ENCODE measurements around the gene ILDR2.
A peak's percentile ranks its signal among the peaks of the same experiment; 100 is the strongest.

Gene ILDR2

DNA sequence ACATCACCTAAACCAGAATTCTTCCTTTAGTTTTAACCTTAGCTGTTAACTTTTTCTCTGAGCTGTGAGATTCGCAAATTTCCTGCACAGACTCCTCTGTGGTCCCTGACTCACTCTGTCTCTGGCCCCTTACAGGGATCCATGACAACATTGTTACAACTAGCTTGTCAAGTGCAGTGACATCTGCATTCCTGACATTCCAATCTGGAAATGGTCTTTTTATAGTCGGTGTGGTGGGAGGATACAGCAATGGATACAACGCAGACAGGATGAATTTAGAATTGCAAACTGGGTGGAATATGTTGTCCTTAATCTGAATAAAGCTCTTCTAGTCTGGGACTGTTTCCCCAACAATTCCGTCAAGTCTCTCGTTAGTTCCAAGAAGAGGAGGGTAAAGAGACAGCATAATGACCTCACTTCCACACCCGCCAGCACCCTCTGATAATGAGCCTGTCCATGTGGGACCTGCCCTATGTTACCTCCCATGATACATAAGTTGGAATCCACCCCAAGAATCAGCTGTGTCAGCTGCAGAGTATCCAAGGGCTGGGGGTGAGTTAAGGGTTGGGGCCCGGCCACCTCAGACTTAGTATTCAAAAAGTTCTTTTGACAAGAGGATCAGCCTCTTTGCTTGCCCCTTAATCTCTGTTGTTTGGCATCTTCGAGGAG is 49.4 kb downstream of the ILDR2 start:
- peaks cover 9% of the 10 kb centered on the region for H3K4me1 Mint-ChIP-seq
- ATAC-seq (ENCODE audit: low read depth) = no peak
- DNase-seq (ENCODE audit: low spot score in 2 of 2) = no peak

GRCh38 chr1:166924823-166925541 is 50.4 kb downstream of the ILDR2 start:
- DNase-seq (ENCODE audit: low spot score in 2 of 2) = peak in 1 of 2 donors; percentile 17
- no peaks in the 10 kb centered on the region for H3K36me3 Mint-ChIP-seq
- H3K27ac Mint-ChIP-seq = no peak overlapping the region
- H3K4me1 Mint-ChIP-seq = peaks cover 9% of the 10 kb centered on the region
- peaks cover 10% of the 10 kb centered on the region for H3K27me3 Mint-ChIP-seq
- H3K4me3 Mint-ChIP-seq = no peak overlapping the region
- ATAC-seq (ENCODE audit: low read depth) = peak; percentile 97
- H3K9me3 Mint-ChIP-seq = no peaks in the 10 kb centered on the region

More for the DNA sequence above, 49.4 kb downstream of the ILDR2 start:
- Mint-ChIP-seq H3K27me3 (peaks cover 8% of the 10 kb centered on the region), H3K36me3 (no peaks in the 10 kb centered on the region), H3K9me3 (no peaks in the 10 kb centered on the region), H3K27ac (no peak overlapping the region), H3K4me3 (peak overlapping the region; percentile 11)

- H3K36me3 Mint-ChIP-seq = no peaks in the 10 kb centered on the region
- no peaks in the 10 kb centered on the region for H3K9me3 Mint-ChIP-seq
- H3K4me1 Mint-ChIP-seq = peaks cover 8% of the 10 kb centered on the region
- peaks cover 10% of the 10 kb centered on the region for H3K27me3 Mint-ChIP-seq
- peak overlapping the region; percentile 56 for H3K4me3 Mint-ChIP-seq
- DNase-seq (ENCODE audit: low spot score in 2 of 2) = peak in 1 of 2 donors; percentile 20
- no peak overlapping the region for H3K27ac Mint-ChIP-seq
- peak; percentile 38 for ATAC-seq (ENCODE audit: low read depth)
Measured at GRCh38 chr1:166920561-166921475, 54.5 kb downstream of the ILDR2 start.

DNA sequence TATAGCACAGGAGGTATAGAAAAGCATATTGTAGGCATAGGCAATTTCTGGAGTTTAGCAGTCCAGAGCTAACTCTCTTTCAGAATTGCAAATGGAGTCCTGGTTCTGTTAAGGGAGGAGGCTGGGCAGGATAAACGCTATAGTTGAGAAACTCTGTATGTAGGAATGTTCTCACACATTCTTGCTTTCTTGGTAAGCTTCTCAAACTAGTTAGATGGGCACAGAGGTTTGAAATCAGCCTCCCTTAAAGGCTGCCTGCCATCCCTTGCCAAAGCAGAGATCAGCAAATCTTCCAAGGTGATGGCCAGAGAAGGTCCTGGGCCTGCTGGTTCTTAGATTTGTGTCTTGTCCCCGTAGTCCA is 56.4 kb downstream of the ILDR2 start:
- no peak for ATAC-seq (ENCODE audit: low read depth)
- DNase-seq (ENCODE audit: low spot score in 2 of 2) = no peak
- H3K36me3 Mint-ChIP-seq = no peaks in the 10 kb centered on the region
- no peaks in the 10 kb centered on the region for H3K9me3 Mint-ChIP-seq
- H3K27ac Mint-ChIP-seq = no peak overlapping the region
- peaks cover 2% of the 10 kb centered on the region for H3K4me1 Mint-ChIP-seq
- H3K27me3 Mint-ChIP-seq = peaks cover 10% of the 10 kb centered on the region
- no peak overlapping the region for H3K4me3 Mint-ChIP-seq

DNA sequence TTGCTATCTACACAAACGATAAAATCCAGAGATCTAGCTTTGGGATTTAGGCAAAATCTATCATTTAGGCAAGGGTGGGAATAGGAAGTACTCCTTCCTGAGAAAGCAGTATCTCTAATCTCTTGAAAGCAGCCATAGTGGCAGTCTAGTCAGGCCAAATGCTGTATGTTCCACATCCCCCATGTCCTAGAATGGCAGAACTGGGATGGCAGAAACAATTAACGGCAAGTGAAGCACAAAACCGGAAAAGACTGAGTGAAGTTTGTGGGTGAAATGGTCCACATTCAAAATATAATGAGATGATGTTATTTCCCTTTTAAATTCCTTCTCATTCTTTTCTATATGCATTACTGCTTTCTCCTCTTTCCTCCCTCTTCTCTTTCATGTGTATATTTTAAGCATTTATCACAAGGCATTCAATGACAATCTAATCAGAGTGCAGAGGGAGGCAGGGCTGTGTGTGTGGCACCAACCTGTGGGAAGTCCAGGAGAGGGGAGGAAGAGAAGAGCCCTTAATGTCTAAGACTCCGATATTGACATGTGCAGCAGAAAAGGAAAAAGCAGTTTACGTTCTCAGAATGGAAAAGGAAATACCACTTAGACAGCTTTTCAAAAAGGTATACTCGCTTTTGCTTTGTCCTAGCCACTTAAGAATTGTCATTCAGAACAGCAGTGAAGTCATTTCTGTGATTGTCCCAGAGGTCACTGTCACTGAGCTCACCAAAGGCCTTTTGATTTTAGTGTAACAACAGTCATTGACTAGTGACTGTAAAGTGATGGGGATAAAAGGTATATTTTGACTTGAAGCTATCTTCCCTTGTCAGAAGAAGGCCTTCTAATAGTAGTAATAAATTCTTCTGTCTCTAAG is 57.0 kb downstream of the ILDR2 start:
- DNase-seq (ENCODE audit: low spot score in 2 of 2) = no peak
- Mint-ChIP-seq H3K27ac (no peak overlapping the region), H3K36me3 (no peaks in the 10 kb centered on the region), H3K9me3 (no peaks in the 10 kb centered on the region), H3K27me3 (peaks cover 10% of the 10 kb centered on the region), H3K4me1 (peaks cover 2% of the 10 kb centered on the region), H3K4me3 (no peak overlapping the region)
- ATAC-seq (ENCODE audit: low read depth) = no peak

GRCh38 chr1:166915941-166916340 is 59.4 kb downstream of the ILDR2 start:
- ATAC-seq (ENCODE audit: low read depth) (no peak), DNase-seq (ENCODE audit: low spot score in 2 of 2) (no peak)
- no peak overlapping the region for H3K27ac Mint-ChIP-seq
- no peak overlapping the region for H3K4me3 Mint-ChIP-seq
- peaks cover 2% of the 10 kb centered on the region for H3K9me3 Mint-ChIP-seq
- H3K4me1 Mint-ChIP-seq = no peaks in the 10 kb centered on the region
- peaks cover 8% of the 10 kb centered on the region for H3K27me3 Mint-ChIP-seq
- no peaks in the 10 kb centered on the region for H3K36me3 Mint-ChIP-seq

DNA sequence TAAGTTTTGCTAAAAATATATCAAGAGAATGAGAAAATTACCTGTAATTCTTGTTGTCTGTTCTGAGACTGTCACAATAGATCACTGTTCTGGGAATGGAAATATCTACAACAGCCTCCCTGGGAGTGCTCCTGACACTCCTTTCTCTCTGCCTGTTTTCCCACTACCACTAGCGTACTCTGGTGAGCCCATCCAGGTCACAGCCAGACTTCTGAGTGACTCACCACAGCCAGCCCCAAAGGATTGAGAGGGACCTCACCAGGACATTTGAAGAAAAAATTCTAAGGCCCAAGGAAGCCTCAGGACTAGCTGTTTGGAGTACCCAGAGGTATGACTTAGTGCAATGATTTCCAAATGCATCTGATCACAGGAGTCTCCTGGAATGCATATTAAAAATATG is 60.3 kb downstream of the ILDR2 start:
- DNase-seq (ENCODE audit: low spot score in 2 of 2) (no peak), ATAC-seq (ENCODE audit: low read depth) (no peak)
- Mint-ChIP-seq H3K4me3 (no peak overlapping the region), H3K4me1 (peaks cover 3% of the 10 kb centered on the region), H3K9me3 (peaks cover 2% of the 10 kb centered on the region), H3K27ac (no peak overlapping the region), H3K36me3 (no peaks in the 10 kb centered on the region), H3K27me3 (peaks cover 7% of the 10 kb centered on the region)

DNA sequence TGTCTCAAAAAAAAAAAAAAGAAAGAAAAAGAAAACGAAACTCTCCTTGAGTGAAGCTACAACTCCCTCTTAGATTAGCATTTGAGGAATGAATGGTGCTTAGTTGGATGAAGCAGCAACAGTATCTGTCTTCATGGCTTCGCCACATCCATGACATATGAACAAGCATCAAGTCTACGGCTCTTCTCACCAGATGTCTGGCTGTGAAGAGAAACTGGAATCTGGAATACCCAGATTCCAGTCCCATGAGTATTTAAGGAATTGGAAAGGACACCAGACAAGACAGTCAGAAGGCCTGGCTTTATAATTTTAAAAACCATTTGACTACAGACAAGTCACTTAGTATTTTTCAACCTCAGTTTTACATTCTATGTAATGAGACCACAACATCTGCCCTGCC is 61.2 kb downstream of the ILDR2 start:
- Mint-ChIP-seq H3K9me3 (peaks cover 2% of the 10 kb centered on the region), H3K4me3 (no peak overlapping the region), H3K27me3 (peaks cover 3% of the 10 kb centered on the region), H3K4me1 (peaks cover 3% of the 10 kb centered on the region), H3K27ac (no peak overlapping the region), H3K36me3 (no peaks in the 10 kb centered on the region)
- DNase-seq (ENCODE audit: low spot score in 2 of 2) (no peak), ATAC-seq (ENCODE audit: low read depth) (no peak)

- Mint-ChIP-seq H3K27me3 (peaks cover 3% of the 10 kb centered on the region), H3K4me1 (peaks cover 5% of the 10 kb centered on the region), H3K4me3 (no peak overlapping the region), H3K36me3 (no peaks in the 10 kb centered on the region), H3K27ac (no peak overlapping the region), H3K9me3 (peaks cover 2% of the 10 kb centered on the region)
- DNase-seq (ENCODE audit: low spot score in 2 of 2) = no peak
- no peak for ATAC-seq (ENCODE audit: low read depth)
Measured at GRCh38 chr1:166911624-166912023, 63.7 kb downstream of the ILDR2 start.

- Mint-ChIP-seq H3K27ac (no peak overlapping the region), H3K9me3 (peaks cover 2% of the 10 kb centered on the region), H3K36me3 (no peaks in the 10 kb centered on the region), H3K27me3 (peaks cover 5% of the 10 kb centered on the region), H3K4me3 (no peak overlapping the region), H3K4me1 (peaks cover 5% of the 10 kb centered on the region)
- ATAC-seq (ENCODE audit: low read depth) (peak; percentile 99), DNase-seq (ENCODE audit: low spot score in 2 of 2) (peak; percentile 52 to 62)
Measured at GRCh38 chr1:166910396-166910994, 64.8 kb downstream of the ILDR2 start.

DNA sequence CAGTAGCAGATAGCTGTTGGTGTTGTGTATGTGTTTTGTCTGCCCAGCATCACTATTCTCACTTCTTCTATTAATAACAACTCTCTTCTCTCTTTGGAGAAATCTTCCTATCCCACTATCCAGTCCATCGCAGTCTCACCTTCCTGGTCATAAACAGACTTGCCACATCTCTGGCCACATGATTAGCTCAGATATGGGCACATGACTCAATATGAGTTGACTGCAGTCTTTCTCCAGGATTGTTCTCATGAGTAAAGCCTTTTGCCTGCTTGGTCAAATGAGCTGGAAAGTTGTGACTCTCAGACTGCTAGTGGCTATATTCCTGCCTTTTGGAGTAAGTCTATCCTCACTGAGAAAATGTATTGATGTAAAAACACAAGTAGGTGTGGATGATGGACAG is 66.4 kb downstream of the ILDR2 start:
- Mint-ChIP-seq H3K4me3 (no peak overlapping the region), H3K27me3 (peaks cover 5% of the 10 kb centered on the region), H3K36me3 (no peaks in the 10 kb centered on the region), H3K9me3 (peaks cover 2% of the 10 kb centered on the region), H3K27ac (no peak overlapping the region), H3K4me1 (peaks cover 5% of the 10 kb centered on the region)
- ATAC-seq (ENCODE audit: low read depth) (no peak), DNase-seq (ENCODE audit: low spot score in 2 of 2) (no peak)

GRCh38 chr1:166907763-166908162 is 67.6 kb downstream of the ILDR2 start:
- H3K4me1 Mint-ChIP-seq = peaks cover 14% of the 10 kb centered on the region
- no peak overlapping the region for H3K4me3 Mint-ChIP-seq
- no peak overlapping the region for H3K27ac Mint-ChIP-seq
- H3K36me3 Mint-ChIP-seq = no peaks in the 10 kb centered on the region
- ATAC-seq (ENCODE audit: low read depth) = peak; percentile 30
- no peak for DNase-seq (ENCODE audit: low spot score in 2 of 2)
- H3K27me3 Mint-ChIP-seq = peaks cover 3% of the 10 kb centered on the region
- peaks cover 2% of the 10 kb centered on the region for H3K9me3 Mint-ChIP-seq

GRCh38 chr1:166907051-166907450 is 68.3 kb downstream of the ILDR2 start:
- H3K9me3 Mint-ChIP-seq = peaks cover 2% of the 10 kb centered on the region
- peaks cover 19% of the 10 kb centered on the region for H3K4me1 Mint-ChIP-seq
- no peaks in the 10 kb centered on the region for H3K36me3 Mint-ChIP-seq
- H3K4me3 Mint-ChIP-seq = no peak overlapping the region
- DNase-seq (ENCODE audit: low spot score in 2 of 2) (no peak), ATAC-seq (ENCODE audit: low read depth) (no peak)
- no peak overlapping the region for H3K27ac Mint-ChIP-seq
- H3K27me3 Mint-ChIP-seq = peaks cover 2% of the 10 kb centered on the region
